Cardiac muscle cell (in vitro differentiated cells and primary cell): ENCODE results near the gene CDH23. TPM values are rescaled to one million over a fixed set of nuclear protein-coding genes. Genes with fewer than 3 reads are reported as not detected.

Source experiments
- DNase-seq, 2 donors: peaks; one replicate each; pipeline versions ENCODE4 v3.0.0 to v3.0.0-alpha.2; 2010 to 2017; ENCODE audit warnings: low read depth in 1 of 2, low spot score in 1 of 2
- H3K27ac ChIP-seq: fragments of 200-600 bp; sonication (generic); 2 replicates; pipeline ENCODE4 v1.5.1; 2016
- H3K27me3 ChIP-seq: fragments of 200-600 bp; sonication (generic); 2 replicates; pipeline ENCODE4 v1.6.0; 2016; ENCODE audit warnings: control low read depth
- H3K36me3 ChIP-seq: fragments of 200-600 bp; sonication (generic); 2 replicates; pipeline ENCODE4 v1.5.1; 2016; ENCODE audit warnings: control low read depth
- H3K4me1 ChIP-seq: fragments of 200-600 bp; sonication (generic); 2 replicates; pipeline ENCODE4 v1.8.1; 2017; ENCODE audit warnings: low read depth, mild to moderate bottlenecking, mixed run types
- H3K4me3 ChIP-seq: fragments of 200-600 bp; sonication (generic); 2 replicates; pipeline ENCODE4 v1.5.1; 2016; ENCODE audit warnings: mild to moderate bottlenecking
- H3K9me3 ChIP-seq: fragments of 200-600 bp; sonication (generic); 2 replicates; pipeline ENCODE4 v1.5.1; 2017; ENCODE audit warnings: low read depth, mild to moderate bottlenecking, control low read depth
- polyA plus RNA-seq: library from polyadenylated mRNA; unstranded; fragments of >200 nt; fragmentation: Nextera tagmentation; extraction: Ambion mirVana; gene quantifications from 2 replicates; pipeline ENCODE4 v1.2.1, GENCODE V29; 2016
- total RNA-seq: library from RNA; depleted of rRNA; stranded (reverse); fragments of >200 nt; gene quantifications from 2 replicates; pipeline ENCODE4 v1.2.3, GENCODE V29; 2016
- TF ChIP-seq, protein P1 (sequence below): IDR thresholded peaks from 2 replicates; pipeline ENCODE4 v1.5.1; 2012; ENCODE audit warnings: low read depth, mild to moderate bottlenecking, low read length

Gene CDH23
- total and polyA plus RNA-seq, 2 experiments from 2014 or later, result 0.05 to 0.51 TPM

DNA sequence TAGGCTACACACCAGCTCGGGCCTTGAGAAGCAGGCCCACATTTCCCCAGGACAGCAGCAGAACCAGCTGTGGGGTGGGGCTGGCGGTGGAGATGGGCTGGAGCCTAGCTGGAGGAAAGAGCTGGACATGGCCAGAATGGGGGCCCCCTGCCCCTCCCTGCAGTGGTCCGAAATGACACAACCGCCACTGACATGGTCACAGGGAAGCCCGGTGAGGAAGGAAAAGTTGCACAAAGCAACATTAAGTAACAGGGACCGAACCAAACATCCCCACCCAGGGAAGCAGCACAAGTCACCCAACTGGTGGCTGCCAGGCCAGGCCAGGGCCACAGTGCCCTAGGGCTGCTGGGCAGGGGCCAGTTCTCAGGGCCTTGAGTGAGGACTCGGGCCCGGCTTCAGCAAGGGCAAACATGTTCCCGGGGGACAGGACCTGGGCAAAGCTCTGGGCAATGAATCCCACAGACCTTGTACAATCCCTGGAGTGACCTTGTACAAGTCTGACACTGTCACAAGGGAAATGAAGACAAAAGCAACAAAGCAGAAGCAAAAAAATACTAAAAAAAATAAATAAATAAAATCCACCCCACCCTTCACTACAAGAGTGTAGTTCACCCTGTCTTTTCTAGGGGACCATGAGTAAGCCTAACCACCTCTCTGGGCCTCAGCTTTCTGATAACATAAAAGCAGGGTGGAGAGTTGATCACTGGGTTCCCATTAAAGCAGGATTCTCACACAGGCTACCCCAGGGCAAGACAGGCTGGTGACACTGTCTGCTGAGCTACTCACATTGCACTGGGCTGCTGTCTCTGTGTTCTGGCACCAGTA, 421.3 kb downstream of the CDH23 start:
- Histone ChIP-seq H3K4me3 (no peak overlapping the region), H3K4me1 (no peaks in the 10 kb centered on the region), H3K27me3 (no peaks in the 10 kb centered on the region), H3K27ac (no peak overlapping the region), H3K36me3 (peaks cover 53% of the 10 kb centered on the region), H3K9me3 (no peaks in the 10 kb centered on the region)
- TF ChIP-seq, protein P1, sequence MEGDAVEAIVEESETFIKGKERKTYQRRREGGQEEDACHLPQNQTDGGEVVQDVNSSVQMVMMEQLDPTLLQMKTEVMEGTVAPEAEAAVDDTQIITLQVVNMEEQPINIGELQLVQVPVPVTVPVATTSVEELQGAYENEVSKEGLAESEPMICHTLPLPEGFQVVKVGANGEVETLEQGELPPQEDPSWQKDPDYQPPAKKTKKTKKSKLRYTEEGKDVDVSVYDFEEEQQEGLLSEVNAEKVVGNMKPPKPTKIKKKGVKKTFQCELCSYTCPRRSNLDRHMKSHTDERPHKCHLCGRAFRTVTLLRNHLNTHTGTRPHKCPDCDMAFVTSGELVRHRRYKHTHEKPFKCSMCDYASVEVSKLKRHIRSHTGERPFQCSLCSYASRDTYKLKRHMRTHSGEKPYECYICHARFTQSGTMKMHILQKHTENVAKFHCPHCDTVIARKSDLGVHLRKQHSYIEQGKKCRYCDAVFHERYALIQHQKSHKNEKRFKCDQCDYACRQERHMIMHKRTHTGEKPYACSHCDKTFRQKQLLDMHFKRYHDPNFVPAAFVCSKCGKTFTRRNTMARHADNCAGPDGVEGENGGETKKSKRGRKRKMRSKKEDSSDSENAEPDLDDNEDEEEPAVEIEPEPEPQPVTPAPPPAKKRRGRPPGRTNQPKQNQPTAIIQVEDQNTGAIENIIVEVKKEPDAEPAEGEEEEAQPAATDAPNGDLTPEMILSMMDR, result no peak
- DNase-seq, result no peak

GRCh38 chr10:71818674-71819260, 422.0 kb downstream of the CDH23 start:
- Histone ChIP-seq H3K36me3 (peaks cover 59% of the 10 kb centered on the region), H3K27ac (no peak overlapping the region), H3K9me3 (no peaks in the 10 kb centered on the region), H3K4me3 (no peak overlapping the region), H3K4me1 (no peaks in the 10 kb centered on the region), H3K27me3 (no peaks in the 10 kb centered on the region)
- TF ChIP-seq, protein P1, result no peak
- DNase-seq, result no peak

GRCh38 chr10:71819441-71819861, 422.7 kb downstream of the CDH23 start:
- Histone ChIP-seq H3K9me3 (no peaks in the 10 kb centered on the region), H3K27ac (no peak overlapping the region), H3K4me1 (no peaks in the 10 kb centered on the region), H3K36me3 (peaks cover 64% of the 10 kb centered on the region), H3K4me3 (no peak overlapping the region), H3K27me3 (no peaks in the 10 kb centered on the region)
- TF ChIP-seq, protein P1, result no peak
- DNase-seq, result no peak

DNA sequence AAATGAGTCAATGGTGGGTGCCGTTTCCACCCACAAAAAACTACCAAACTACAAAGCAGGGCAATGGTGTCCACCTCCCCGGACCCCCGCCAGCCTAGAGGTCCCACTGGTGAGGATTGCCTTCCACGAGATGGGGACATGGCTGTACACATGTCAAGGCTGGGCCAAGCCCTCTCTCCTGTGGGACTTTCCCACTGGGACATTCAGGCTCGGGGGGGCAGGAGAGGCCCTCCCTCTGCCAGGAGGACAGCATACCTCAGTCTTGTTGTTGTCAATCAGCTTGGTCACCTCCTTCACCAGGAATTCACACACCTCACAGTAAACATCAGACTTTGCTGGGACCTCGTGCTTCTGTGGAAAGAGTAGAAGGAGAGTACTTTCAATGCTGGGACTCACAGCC, 423.3 kb downstream of the CDH23 start:
- TF ChIP-seq, protein P1, result no peak
- peaks cover 70% of the 10 kb centered on the region for H3K36me3 ChIP-seq
- no peaks in the 10 kb centered on the region for H3K4me1 ChIP-seq
- H3K27ac ChIP-seq, result no peak overlapping the region
- H3K27me3 ChIP-seq, result no peaks in the 10 kb centered on the region
- H3K9me3 ChIP-seq, result no peaks in the 10 kb centered on the region
- DNase-seq, result no peak
- H3K4me3 ChIP-seq, result no peak overlapping the region

- peaks cover 75% of the 10 kb centered on the region for H3K36me3 ChIP-seq
- no peaks in the 10 kb centered on the region for H3K27me3 ChIP-seq
- no peaks in the 10 kb centered on the region for H3K9me3 ChIP-seq
- no peak for DNase-seq
- H3K4me3 ChIP-seq, result no peak overlapping the region
- no peak overlapping the region for H3K27ac ChIP-seq
- TF ChIP-seq, protein P1, result no peak
- no peaks in the 10 kb centered on the region for H3K4me1 ChIP-seq
These were observed 424.2 kb downstream of the CDH23 start for GRCh38 chr10:71820966-71821365.
